B cell (primary cell): ENCODE data around the gene EPB41L1. TPM values are rescaled to one million over a fixed set of nuclear protein-coding genes. Genes with fewer than 3 reads are reported as not detected.

Source experiments
- ATAC-seq: fragments of 200-7000 bp; cut with Tn5 transposase; one replicate; pipeline ENCODE4 v1.10.0; 2021; ENCODE audit warnings: low read depth, mild to moderate bottlenecking, moderate number of reproducible peaks, moderate library complexity
- CTCF ChIA-PET: fragments of 350-600 bp; sonication (Branson Sonifier 250); formaldehyde crosslinking; loops from one replicate; lab custom pipeline; 2021; ENCODE audit warnings: antibody characterized with exemption, inconsistent platforms; lab: Charles Lee
- POLR2A ChIA-PET: fragments of 350-600 bp; sonication (Branson Sonifier 250); formaldehyde crosslinking; loops from one replicate; lab custom pipeline; 2021; ENCODE audit warnings: antibody characterized with exemption; lab: Charles Lee
- DNase-seq: peaks from one replicate; pipeline ENCODE4 v3.0.0; 2013
- H2AFZ ChIP-seq: 2 replicates; pipeline ENCODE4 v1.6.1; 2012; ENCODE audit warnings: mild to moderate bottlenecking, low read depth, low read length; ENCODE audit not compliant: insufficient read depth, poor library complexity, severe bottlenecking
- H3K27ac ChIP-seq, 2 donors: 1 replicate in 1 of 2; 2 replicates in 1 of 2; pipeline ENCODE4 v1.5.1; 2012 to 2013; ENCODE audit warnings: low read length in 2 of 2, mild to moderate bottlenecking in 2 of 2, moderate library complexity in 1 of 2
- H3K27me3 ChIP-seq, 4 experiments: fragments of 200-600 bp in 1 of 4; sonication (generic) in 1 of 4; replicated peaks in 1 of 4; 1 replicate in 2 of 4; 2 replicates in 2 of 4; pipeline versions ENCODE4 v1.6.1 to v1.7.0; 2013 to 2016; ENCODE audit warnings: low read length in 3 of 4, mild to moderate bottlenecking in 2 of 4, mixed read lengths in 1 of 4, moderate library complexity in 1 of 4; ENCODE audit not compliant: insufficient read depth in 4 of 4, control insufficient read depth in 3 of 4; ENCODE audit errors: control extremely low read depth in 1 of 4
- H3K36me3 ChIP-seq, 2 experiments: replicated peaks in 1 of 2; 1 replicate in 1 of 2; 2 replicates in 1 of 2; pipeline versions ENCODE4 v1.6.1 to v1.7.1; 2013; ENCODE audit warnings: low read length in 1 of 2; ENCODE audit not compliant: insufficient read depth in 2 of 2, control insufficient read depth in 1 of 2; ENCODE audit errors: control extremely low read depth in 1 of 2, extremely low read depth in 1 of 2
- H3K4me1 ChIP-seq, 2 donors: fragments of 200-600 bp in 1 of 2; sonication (generic) in 1 of 2; 1 replicate in 1 of 2; 2 replicates in 1 of 2; pipeline versions ENCODE4 v1.5.1 to v1.6.1; 2013 to 2017; ENCODE audit warnings: low read length in 2 of 2; ENCODE audit not compliant: control insufficient read depth in 2 of 2, insufficient read depth in 2 of 2
- H3K4me2 ChIP-seq: replicated peaks from 2 replicates; pipeline ENCODE3; 2012; ENCODE audit warnings: mild to moderate bottlenecking, low read depth, low read length; ENCODE audit not compliant: poor library complexity, severe bottlenecking
- H3K4me3 ChIP-seq, 5 experiments: fragments of 200-600 bp in 1 of 5; sonication (generic) in 1 of 5; 1 replicate in 3 of 5; 2 replicates in 2 of 5; pipeline versions ENCODE4 v1.5.1 to v1.7.0; 2011 to 2016; ENCODE audit warnings: low read length in 4 of 5, mild to moderate bottlenecking in 4 of 5, low read depth in 2 of 5, control low read depth in 1 of 5, moderate library complexity in 1 of 5; ENCODE audit not compliant: insufficient read depth in 1 of 5; ENCODE audit errors: control extremely low read depth in 1 of 5, extremely low read depth in 1 of 5
- H3K79me2 ChIP-seq: fragments of 200-600 bp; sonication (generic); one replicate; pipeline ENCODE4 v1.6.0; 2016; ENCODE audit warnings: low read length; ENCODE audit not compliant: control insufficient read depth, insufficient read depth
- H3K9ac ChIP-seq: fragments of 200-600 bp; sonication (generic); 2 replicates; pipeline ENCODE4 v1.6.1; 2017; ENCODE audit warnings: mild to moderate bottlenecking, low read length, moderate library complexity
- H3K9me3 ChIP-seq, 3 donors: one replicate each; pipeline versions ENCODE4 v1.6.1 to v1.7.1; 2013; ENCODE audit warnings: low read length in 2 of 3; ENCODE audit not compliant: control insufficient read depth in 2 of 3, insufficient read depth in 1 of 3; ENCODE audit errors: control extremely low read depth in 1 of 3
- H4K20me1 ChIP-seq: 2 replicates; pipeline ENCODE4 v1.6.0; 2012; ENCODE audit warnings: mild to moderate bottlenecking, low read length; ENCODE audit not compliant: insufficient read depth, control insufficient read depth, poor library complexity, severe bottlenecking
- H3K27ac Mint-ChIP-seq: one replicate; pipeline ENCODE4 v1.8.0; 2021; ENCODE audit warnings: mixed read lengths
- H3K27me3 Mint-ChIP-seq: one replicate; pipeline ENCODE4 v1.8.0; 2021; ENCODE audit warnings: mixed read lengths
- H3K4me1 Mint-ChIP-seq: one replicate; pipeline ENCODE4 v1.8.0; 2021; ENCODE audit warnings: mixed read lengths
- H3K4me3 Mint-ChIP-seq: one replicate; pipeline ENCODE4 v1.8.0; 2021; ENCODE audit warnings: mixed read lengths
- H3K9me3 Mint-ChIP-seq: one replicate; pipeline ENCODE4 v1.8.0; 2022; ENCODE audit warnings: mixed read lengths; ENCODE audit not compliant: insufficient read depth
- CTCF ChIP-seq: fragments of 200-600 bp; IDR thresholded peaks from one replicate; pipeline ENCODE4 v1.8.0; 2022; ENCODE audit warnings: antibody characterized with exemption, mild to moderate bottlenecking
- EZH2 ChIP-seq: IDR thresholded peaks from 2 replicates; pipeline ENCODE4 v1.6.1; 2012; ENCODE audit warnings: borderline replicate concordance, low read depth, mild to moderate bottlenecking, moderate library complexity, low read length; ENCODE audit not compliant: insufficient read depth, poor library complexity, severe bottlenecking
- WGBS: methylation state at CpG from one replicate; pipeline ENCODE4 v1.1.5; 2013; ENCODE audit warnings: missing lambda C conversion rate; ENCODE audit not compliant: insufficient coverage; 5-methylcytosine and 5-hydroxymethylcytosine counted together
- intact Hi-C: fragments of 100-400 bp; cut with micrococcal nuclease; formaldehyde crosslinking; loops from one replicate; pipeline ENCODE4 v1.10.0; 2022
- polyA plus RNA-seq: library from polyadenylated mRNA; depleted of rRNA; stranded (reverse); fragments of >200 nt; gene quantifications from 2 replicates; pipeline ENCODE4 v1.2.3, GENCODE V29; 2012
- total RNA-seq, 2 donors: library from RNA; stranded (reverse); fragments of 120-200 nt in 1 of 2; gene quantifications; 1 replicate in 1 of 2; 2 replicates in 1 of 2; pipeline versions ENCODE4 v1.2.3 to v1.2.4, GENCODE V29; 2013 to 2022

Gene EPB41L1
- total and polyA plus RNA-seq, 2 donors (not counting 1 experiment from before 2014, with no cell fraction given), result 0.12 to 1.3 TPM

GRCh38 chr20:36235892-36236785, 81.6 kb downstream of the EPB41L1 start, which contains the start of gene AAR2:
Gene AAR2, plus strand, starts transcription at chr20:36236478. Its CDS starts 3,391 bp downstream, at chr20:36239869.
- H3K4me2 ChIP-seq, result peak within 1 kb of the TSS; percentile 80
- peak within 1 kb of the TSS; percentile 54 to 91 for H3K27ac ChIP-seq
- peaks cover 12% of the 10 kb centered on the region for H3K27me3 Mint-ChIP-seq
- H3K36me3 ChIP-seq, result peaks cover 0 to 16% of the 10 kb centered on the region in 2 experiments
- intact Hi-C loops, result loop anchor here (5.0 to 10.0 kb wide), 2 partner anchors 181 to 824 kb away; partner anchors contain the start of gene UQCC1
- TF ChIP-seq CTCF, result no peak
- peak within 1 kb of the TSS; percentile 94 for H3K4me3 Mint-ChIP-seq
- ChIA-PET POLR2A (interaction anchor here (0.6 to 1.6 kb wide), 4 partner anchors 282 to 508 kb away, joined by 3 to 6 read pairs (median 4); partner anchors contain the start of genes SCAND1 and SLA2), CTCF (interaction anchor here (1.3 kb wide), 1 partner anchor 97 kb away, joined by 4 read pairs; no protein-coding TSS in a partner anchor)
- peaks cover 0 to 6% (median 0%) of the 10 kb centered on the region in 4 experiments for H3K27me3 ChIP-seq
- H4K20me1 ChIP-seq, result no peaks in the 10 kb centered on the region
- H3K79me2 ChIP-seq, result peaks cover 50% of the 10 kb centered on the region
- peaks cover 35% of the 10 kb centered on the region for H3K4me1 Mint-ChIP-seq
- no peaks in the 10 kb centered on the region for H3K9me3 ChIP-seq
- DNase-seq, result peak; percentile 78
- peak; percentile 91 for ATAC-seq
- no peaks in the 10 kb centered on the region for H3K9me3 Mint-ChIP-seq
- WGBS, result 21% methylated on average over 41 of the region's 44 CpGs
- H2AFZ ChIP-seq, result peak within 1 kb of the TSS; percentile 99
- peak within 1 kb of the TSS; percentile 90 for H3K27ac Mint-ChIP-seq
- H3K9ac ChIP-seq, result peak within 1 kb of the TSS; percentile 85
- H3K4me1 ChIP-seq, result peaks cover 10 to 16% of the 10 kb centered on the region in 2 donors
- H3K4me3 ChIP-seq, result peak within 1 kb of the TSS; percentile 78 to 89 (median 88)

GRCh38 chr20:36236786-36237121, 82.2 kb downstream of the EPB41L1 start:
- Histone ChIP-seq H2AFZ (peak overlapping the region; percentile 99), H3K27ac (peak overlapping the region; percentile 54 to 91), H3K79me2 (peaks cover 53% of the 10 kb centered on the region), H3K9me3 (no peaks in the 10 kb centered on the region), H3K4me1 (peaks cover 10 to 16% of the 10 kb centered on the region in 2 donors), H4K20me1 (no peaks in the 10 kb centered on the region), H3K4me2 (peak overlapping the region; percentile 80), H3K27me3 (peaks cover 0 to 6% (median 0%) of the 10 kb centered on the region in 4 experiments), H3K9ac (peak overlapping the region; percentile 85), H3K36me3 (peaks cover 0 to 20% of the 10 kb centered on the region in 2 experiments), H3K4me3 (peak overlapping the region; percentile 78 to 89 (median 88))
- Mint-ChIP-seq H3K4me3 (peak overlapping the region; percentile 94), H3K4me1 (peaks cover 35% of the 10 kb centered on the region), H3K27me3 (peaks cover 12% of the 10 kb centered on the region), H3K9me3 (no peaks in the 10 kb centered on the region), H3K27ac (peak overlapping the region; percentile 90)
- no CpG with 5 or more reads among the region's 6 CpGs for WGBS
- TF ChIP-seq EZH2, result no peak
- TF ChIP-seq CTCF, result no peak
- ChIA-PET CTCF (interaction anchor here (1.4 kb wide), 1 partner anchor 34 kb away, joined by 6 read pairs; no protein-coding TSS in a partner anchor), POLR2A (interaction anchor here (1.6 kb wide), 1 partner anchor 283 kb away, joined by 6 read pairs; the partner anchor contains the start of gene SCAND1)
- DNase-seq (no peak), ATAC-seq (peak; percentile 25)
- intact Hi-C loops, result loop anchor here (5.0 to 10.0 kb wide), 2 partner anchors 182 to 824 kb away; partner anchors contain the start of gene UQCC1
